Measurements from ENCODE around the gene ZBTB20. TPM values are rescaled to one million over a fixed set of nuclear protein-coding genes. Genes with fewer than 3 reads are reported as not detected.

ZBTB20 gene
- polyA plus RNA-seq, 1 of the 3 experiments (the other 2 are of a cell fraction), result 0.43 TPM

DNA sequence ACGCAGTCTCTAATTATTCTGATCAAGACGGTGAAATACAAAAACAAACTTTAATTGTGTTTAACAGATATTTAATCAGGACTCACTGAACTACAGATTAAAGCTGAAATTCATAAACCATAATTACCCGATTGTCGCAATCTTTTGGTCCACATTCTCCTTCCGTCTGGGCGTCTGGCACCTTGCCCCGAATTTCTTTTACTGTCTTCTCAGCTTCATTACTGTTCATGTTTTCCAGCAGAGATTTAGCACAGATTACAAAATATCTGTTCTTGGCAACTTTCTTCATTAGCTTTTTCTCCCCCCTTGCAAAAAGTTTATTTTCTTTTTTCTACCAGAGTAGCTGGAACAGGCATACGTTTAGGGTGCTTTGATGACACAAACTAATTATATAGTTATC, 581.9 kb downstream of the ZBTB20 start:
- DNase-seq, result no peak
- no peak overlapping the region; a peak in 1 of 4 replicates for H3K27ac ChIP-seq (ENCODE audit: low read depth in 2 of 2, low read length in 1 of 2)
- no peak overlapping the region for H3K4me3 ChIP-seq (ENCODE audit: low read depth in 2 of 2, low read length in 1 of 2)
- CTCF ChIA-PET, result no interaction called here
- peaks cover 0 to 7% of the 10 kb centered on the region in 2 experiments for H3K36me3 ChIP-seq (replicated peaks in 1 of 2; ENCODE audit: control insufficient read depth in 1 of 2, insufficient read depth in 2 of 2, low read length in 1 of 2)
- H3K4me2 ChIP-seq, result no peak overlapping the region
- no peaks in the 10 kb centered on the region; the same call in 1 of the 2 replicates for H4K20me1 ChIP-seq (ENCODE audit: insufficient read depth)
- 81% methylated on average over 8 of the region's 8 CpGs for WGBS (ENCODE audit: low lambda C conversion rate)
- no peaks in the 10 kb centered on the region for H3K27me3 ChIP-seq (ENCODE audit: insufficient read depth)
- peaks cover 0 to 10% of the 10 kb centered on the region in 2 experiments; a peak in 2 of 4 replicates for H3K4me1 ChIP-seq (ENCODE audit: control insufficient read depth in 1 of 2, insufficient read depth in 2 of 2, low read depth in 1 of 2, low read length in 1 of 2)
- no peaks in the 10 kb centered on the region for H3K9me2 ChIP-seq
- no peak overlapping the region for H2AFZ ChIP-seq (ENCODE audit: low read depth)
- no peak overlapping the region for H3K9ac ChIP-seq
- POLR2A ChIA-PET, result no interaction called here
- H3F3A ChIP-seq (replicated peaks; ENCODE audit: insufficient read depth), result no peaks in the 10 kb centered on the region
- TF ChIP-seq, protein P1, sequence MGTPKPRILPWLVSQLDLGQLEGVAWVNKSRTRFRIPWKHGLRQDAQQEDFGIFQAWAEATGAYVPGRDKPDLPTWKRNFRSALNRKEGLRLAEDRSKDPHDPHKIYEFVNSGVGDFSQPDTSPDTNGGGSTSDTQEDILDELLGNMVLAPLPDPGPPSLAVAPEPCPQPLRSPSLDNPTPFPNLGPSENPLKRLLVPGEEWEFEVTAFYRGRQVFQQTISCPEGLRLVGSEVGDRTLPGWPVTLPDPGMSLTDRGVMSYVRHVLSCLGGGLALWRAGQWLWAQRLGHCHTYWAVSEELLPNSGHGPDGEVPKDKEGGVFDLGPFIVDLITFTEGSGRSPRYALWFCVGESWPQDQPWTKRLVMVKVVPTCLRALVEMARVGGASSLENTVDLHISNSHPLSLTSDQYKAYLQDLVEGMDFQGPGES (IDR thresholded peaks at IDR 0.05; ENCODE audit: low read depth, low read length), result no peak
- TF ChIP-seq, protein P2, sequence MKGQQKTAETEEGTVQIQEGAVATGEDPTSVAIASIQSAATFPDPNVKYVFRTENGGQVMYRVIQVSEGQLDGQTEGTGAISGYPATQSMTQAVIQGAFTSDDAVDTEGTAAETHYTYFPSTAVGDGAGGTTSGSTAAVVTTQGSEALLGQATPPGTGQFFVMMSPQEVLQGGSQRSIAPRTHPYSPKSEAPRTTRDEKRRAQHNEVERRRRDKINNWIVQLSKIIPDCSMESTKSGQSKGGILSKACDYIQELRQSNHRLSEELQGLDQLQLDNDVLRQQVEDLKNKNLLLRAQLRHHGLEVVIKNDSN (IDR thresholded peaks at IDR 0.05; ENCODE audit: borderline replicate concordance, low read depth), result no peak
- peak; percentile 22; the same call in 1 of the 2 replicates for TF ChIP-seq GATA2 (CRISPR knock-in tag; IDR thresholded peaks at IDR 0.05)
- no peaks in the 10 kb centered on the region for H3K9me3 ChIP-seq
- H3K79me2 ChIP-seq (ENCODE audit: insufficient read depth), result no peaks in the 10 kb centered on the region; the same call in 1 of the 2 replicates

DNA sequence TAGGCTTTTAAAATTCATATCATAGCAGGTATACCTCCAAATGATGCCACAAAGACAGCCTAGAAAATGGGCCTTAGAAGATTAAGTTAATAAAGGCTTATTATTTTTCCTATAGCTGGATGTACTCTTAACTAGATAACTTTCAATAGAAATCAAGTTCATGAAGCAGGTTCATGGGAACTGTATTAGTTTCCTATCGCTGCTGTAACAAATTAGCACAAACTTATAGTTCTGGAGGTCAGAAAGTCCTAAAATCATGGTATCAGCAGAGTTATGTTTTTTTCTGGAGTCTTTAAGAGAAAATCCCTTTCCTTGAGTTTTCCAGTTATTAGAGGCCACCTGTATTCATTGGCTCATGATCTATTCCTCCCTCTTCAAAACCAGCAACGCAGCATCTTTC, 583.4 kb downstream of the ZBTB20 start:
- H3F3A ChIP-seq (replicated peaks; ENCODE audit: insufficient read depth), result no peaks in the 10 kb centered on the region
- H3K9me3 ChIP-seq, result no peaks in the 10 kb centered on the region
- no peak for DNase-seq
- TF ChIP-seq, protein P3, sequence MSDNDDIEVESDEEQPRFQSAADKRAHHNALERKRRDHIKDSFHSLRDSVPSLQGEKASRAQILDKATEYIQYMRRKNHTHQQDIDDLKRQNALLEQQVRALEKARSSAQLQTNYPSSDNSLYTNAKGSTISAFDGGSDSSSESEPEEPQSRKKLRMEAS (IDR thresholded peaks at IDR 0.05; ENCODE audit: low read depth), result no peak
- TF ChIP-seq TEAD4 (IDR thresholded peaks at IDR 0.05; ENCODE audit: borderline replicate concordance, insufficient read depth) (no peak), SMC3 (IDR thresholded peaks at IDR 0.05; ENCODE audit: low read depth, low read length) (no peak), RFX5 (IDR thresholded peaks at IDR 0.05; ENCODE audit: low read length) (no peak), TAF1 (IDR thresholded peaks at IDR 0.05; ENCODE audit: borderline replicate concordance, low read depth, low read length) (no peak), RCOR1 (IDR thresholded peaks at IDR 0.05; ENCODE audit: low read length) (no peak), FOXJ3 (CRISPR knock-in tag; IDR thresholded peaks at IDR 0.05) (no peak), EZH2phosphoT487 (IDR thresholded peaks at IDR 0.05; ENCODE audit: borderline replicate concordance, low read depth) (no peak), GATA2 (CRISPR knock-in tag; IDR thresholded peaks at IDR 0.05) (no peak)
- TF ChIP-seq, protein P1 (IDR thresholded peaks at IDR 0.05; ENCODE audit: low read depth, low read length), result no peak
- ChIA-PET POLR2A (no interaction called here), CTCF (interaction anchor here (1.3 kb wide), 1 partner anchor 10 kb away, joined by 4 read pairs; no protein-coding TSS in a partner anchor)
- H3K36me3 ChIP-seq (replicated peaks in 1 of 2; ENCODE audit: control insufficient read depth in 1 of 2, insufficient read depth in 2 of 2, low read length in 1 of 2), result peaks cover 0 to 7% of the 10 kb centered on the region in 2 experiments
- H3K4me1 ChIP-seq (ENCODE audit: control insufficient read depth in 1 of 2, insufficient read depth in 2 of 2, low read depth in 1 of 2, low read length in 1 of 2), result peaks cover 0 to 10% of the 10 kb centered on the region in 2 experiments; a peak in 2 of 4 replicates
- H3K27ac ChIP-seq (ENCODE audit: low read depth in 2 of 2, low read length in 1 of 2), result no peak overlapping the region
- no peaks in the 10 kb centered on the region for H3K27me3 ChIP-seq (ENCODE audit: insufficient read depth)
- no peaks in the 10 kb centered on the region for H3K9me2 ChIP-seq
- H4K20me1 ChIP-seq (ENCODE audit: insufficient read depth), result no peaks in the 10 kb centered on the region; the same call in 1 of the 2 replicates
- no peak overlapping the region for H2AFZ ChIP-seq (ENCODE audit: low read depth)
- H3K4me3 ChIP-seq (ENCODE audit: low read depth in 2 of 2, low read length in 1 of 2), result no peak overlapping the region
- no peaks in the 10 kb centered on the region; the same call in 1 of the 2 replicates for H3K79me2 ChIP-seq (ENCODE audit: insufficient read depth)
- H3K9ac ChIP-seq, result no peak overlapping the region
- H3K4me2 ChIP-seq, result no peak overlapping the region
- WGBS (ENCODE audit: low lambda C conversion rate), result 98% methylated on average over 2 of the region's 2 CpGs

All from SK-N-SH (cell line).